ENCODE measurements around the gene MYMX.

DNA sequence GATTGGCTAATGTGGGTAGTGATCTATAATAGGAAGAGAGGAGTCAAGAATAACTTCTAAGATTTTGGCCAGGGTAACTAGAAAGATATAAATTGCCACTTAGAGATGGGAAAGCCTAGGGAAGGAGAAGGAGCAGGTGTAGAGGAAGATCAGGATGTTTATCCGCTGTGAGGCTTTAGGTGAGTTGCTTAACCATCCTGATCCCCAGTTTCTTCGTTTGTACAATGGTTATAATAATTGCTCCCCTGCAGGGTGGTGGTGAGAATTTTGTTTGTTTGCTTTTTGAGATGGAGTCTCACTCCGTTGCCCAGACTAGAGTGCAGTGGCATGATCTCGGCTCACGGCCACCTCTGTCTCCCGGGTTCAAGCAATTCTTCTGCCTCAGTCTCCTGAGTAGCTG, 2.4 kb upstream of the MYMX start:
- TF ChIP-seq EZH2 (IDR thresholded peaks at IDR 0.05; ENCODE audit: insufficient read depth, low read length), result no peak
- TF ChIP-seq, protein P1, sequence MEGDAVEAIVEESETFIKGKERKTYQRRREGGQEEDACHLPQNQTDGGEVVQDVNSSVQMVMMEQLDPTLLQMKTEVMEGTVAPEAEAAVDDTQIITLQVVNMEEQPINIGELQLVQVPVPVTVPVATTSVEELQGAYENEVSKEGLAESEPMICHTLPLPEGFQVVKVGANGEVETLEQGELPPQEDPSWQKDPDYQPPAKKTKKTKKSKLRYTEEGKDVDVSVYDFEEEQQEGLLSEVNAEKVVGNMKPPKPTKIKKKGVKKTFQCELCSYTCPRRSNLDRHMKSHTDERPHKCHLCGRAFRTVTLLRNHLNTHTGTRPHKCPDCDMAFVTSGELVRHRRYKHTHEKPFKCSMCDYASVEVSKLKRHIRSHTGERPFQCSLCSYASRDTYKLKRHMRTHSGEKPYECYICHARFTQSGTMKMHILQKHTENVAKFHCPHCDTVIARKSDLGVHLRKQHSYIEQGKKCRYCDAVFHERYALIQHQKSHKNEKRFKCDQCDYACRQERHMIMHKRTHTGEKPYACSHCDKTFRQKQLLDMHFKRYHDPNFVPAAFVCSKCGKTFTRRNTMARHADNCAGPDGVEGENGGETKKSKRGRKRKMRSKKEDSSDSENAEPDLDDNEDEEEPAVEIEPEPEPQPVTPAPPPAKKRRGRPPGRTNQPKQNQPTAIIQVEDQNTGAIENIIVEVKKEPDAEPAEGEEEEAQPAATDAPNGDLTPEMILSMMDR (IDR thresholded peaks at IDR 0.05; ENCODE audit: insufficient read depth, low read depth, low read length), result no peak
